Ishikawa (cell line): Measurements from ENCODE around the gene RNF20.

ENCODE experiments used
- CEBPB ChIP-seq: IDR thresholded peaks from 2 replicates; pipeline ENCODE4 v1.6.1; 2012
- CREB1 ChIP-seq: IDR thresholded peaks from 2 replicates; pipeline ENCODE4 v1.6.1; 2012; ENCODE audit warnings: low read depth
- EGR1 ChIP-seq: IDR thresholded peaks from 2 replicates; pipeline ENCODE4 v1.6.1; 2012
- EP300 ChIP-seq: IDR thresholded peaks from 2 replicates; pipeline ENCODE4 v1.6.1; 2012; ENCODE audit warnings: borderline replicate concordance
- FOXM1 ChIP-seq: IDR thresholded peaks from 2 replicates; pipeline ENCODE4 v1.6.1; 2012; ENCODE audit warnings: low read depth, borderline replicate concordance
- MAX ChIP-seq: IDR thresholded peaks from 2 replicates; pipeline ENCODE4 v1.6.1; 2012
- NFIC ChIP-seq: IDR thresholded peaks from 2 replicates; pipeline ENCODE4 v1.6.1; 2012
- RAD21 ChIP-seq: IDR thresholded peaks from 2 replicates; pipeline ENCODE4 v1.6.1; 2012; ENCODE audit warnings: low read depth
- REST ChIP-seq: IDR thresholded peaks from 2 replicates; pipeline ENCODE4 v1.6.1; 2012; ENCODE audit warnings: low read depth, mild to moderate bottlenecking
- TAF1 ChIP-seq: IDR thresholded peaks from 2 replicates; pipeline ENCODE4 v1.6.1; 2012; ENCODE audit warnings: low read depth, mild to moderate bottlenecking
- TCF12 ChIP-seq: IDR thresholded peaks from 2 replicates; pipeline ENCODE4 v1.6.1; 2012; ENCODE audit warnings: low read depth
- TEAD4 ChIP-seq: IDR thresholded peaks from 2 replicates; pipeline ENCODE4 v1.6.1; 2012
- USF1 ChIP-seq: IDR thresholded peaks from 2 replicates; pipeline ENCODE4 v1.6.1; 2012
- YY1 ChIP-seq: IDR thresholded peaks from 2 replicates; pipeline ENCODE4 v1.6.1; 2012; ENCODE audit warnings: low read depth
- ZBTB7A ChIP-seq: IDR thresholded peaks from 2 replicates; pipeline ENCODE4 v1.6.1; 2012; ENCODE audit warnings: low read depth

The RNF20 gene

GRCh38 chr9:101508211-101508610 is 25.4 kb upstream of the RNF20 start:
- no peak for TF ChIP-seq NFIC
- no peak for TF ChIP-seq YY1
- TF ChIP-seq CEBPB = no peak
- no peak for TF ChIP-seq TCF12
- no peak for TF ChIP-seq TEAD4
- no peak for TF ChIP-seq EGR1
- no peak for TF ChIP-seq USF1

- TF ChIP-seq CREB1 = no peak
- TF ChIP-seq ZBTB7A = no peak
- TF ChIP-seq TAF1 = no peak
- no peak for TF ChIP-seq FOXM1
- no peak for TF ChIP-seq TEAD4
- no peak for TF ChIP-seq EGR1
- TF ChIP-seq USF1 = no peak
- TF ChIP-seq YY1 = no peak
- no peak for TF ChIP-seq REST
- no peak for TF ChIP-seq CEBPB
- no peak for TF ChIP-seq TCF12
- no peak for TF ChIP-seq RAD21
- TF ChIP-seq NFIC = no peak
- TF ChIP-seq EP300 = no peak
Observed at GRCh38 chr9:101509572-101509971, 24.1 kb upstream of the RNF20 start.

- TF ChIP-seq MAX (no peak), RAD21 (no peak), CREB1 (no peak), TCF12 (no peak), CEBPB (no peak), NFIC (no peak), TEAD4 (no peak), TAF1 (no peak), USF1 (no peak), EGR1 (no peak)
Observed at GRCh38 chr9:101510459-101510858, 23.2 kb upstream of the RNF20 start.

GRCh38 chr9:101511009-101511408 is 22.6 kb upstream of the RNF20 start:
- no peak for TF ChIP-seq CEBPB
- TF ChIP-seq MAX = no peak
- no peak for TF ChIP-seq USF1
- no peak for TF ChIP-seq RAD21
- TF ChIP-seq TCF12 = no peak
- TF ChIP-seq TEAD4 = no peak
- TF ChIP-seq NFIC = no peak
- no peak for TF ChIP-seq ZBTB7A
- no peak for TF ChIP-seq YY1
- TF ChIP-seq REST = no peak
- no peak for TF ChIP-seq EP300
- TF ChIP-seq TAF1 = no peak
- no peak for TF ChIP-seq FOXM1
- TF ChIP-seq CREB1 = no peak
- TF ChIP-seq EGR1 = no peak

GRCh38 chr9:101512116-101512515 is 21.5 kb upstream of the RNF20 start:
- TF ChIP-seq MAX = no peak
- no peak for TF ChIP-seq TEAD4
- no peak for TF ChIP-seq YY1
- no peak for TF ChIP-seq CREB1
- no peak for TF ChIP-seq FOXM1
- no peak for TF ChIP-seq TCF12
- TF ChIP-seq TAF1 = no peak
- no peak for TF ChIP-seq ZBTB7A
- no peak for TF ChIP-seq USF1
- no peak for TF ChIP-seq RAD21
- no peak for TF ChIP-seq REST
- TF ChIP-seq EP300 = no peak
- TF ChIP-seq NFIC = no peak
- TF ChIP-seq EGR1 = no peak
- no peak for TF ChIP-seq CEBPB
